Effector memory CD8-positive, alpha-beta T cell (primary cell): Measurements from ENCODE around the gene GGT6.

Experiments
- ATAC-seq: fragments of 150-1000 bp; cut with Tn5 transposase; replicated peaks from 2 replicates; pipeline ENCODE4 v1.10.0; 2021; ENCODE audit warnings: mild to moderate bottlenecking, moderate library complexity
- DNase-seq, 3 experiments: peaks; one replicate each; pipeline ENCODE4 v3.0.0; 2021
- H3K27ac Mint-ChIP-seq, 2 donors: one replicate each; pipeline ENCODE4 v1.8.0; 2022; ENCODE audit warnings: mild to moderate bottlenecking in 2 of 2, mixed read lengths in 2 of 2, moderate library complexity in 2 of 2
- H3K27me3 Mint-ChIP-seq, 2 donors: one replicate each; pipeline ENCODE4 v1.8.0; 2022; ENCODE audit warnings: mixed read lengths in 2 of 2
- H3K36me3 Mint-ChIP-seq: one replicate; pipeline ENCODE4 v1.8.0; 2022; ENCODE audit warnings: mild to moderate bottlenecking, moderate library complexity, mixed read lengths; ENCODE audit not compliant: insufficient read depth
- H3K4me1 Mint-ChIP-seq, 2 donors: one replicate each; pipeline ENCODE4 v1.8.0; 2022; ENCODE audit warnings: low read depth in 2 of 2, mixed read lengths in 2 of 2
- H3K4me3 Mint-ChIP-seq, 2 donors: one replicate each; pipeline ENCODE4 v1.8.0; 2022; ENCODE audit warnings: mild to moderate bottlenecking in 2 of 2, mixed read lengths in 2 of 2, moderate library complexity in 2 of 2
- H3K9me3 Mint-ChIP-seq, 2 donors: one replicate each; pipeline ENCODE4 v1.8.0; 2022; ENCODE audit warnings: mixed read lengths in 2 of 2

GGT6 gene

GRCh38 chr17:4509923-4510617 is 50.3 kb downstream of the GGT6 start:
- no peak overlapping the region for H3K27ac Mint-ChIP-seq
- DNase-seq: no peak
- peaks cover 0 to 17% of the 10 kb centered on the region in 2 donors for H3K27me3 Mint-ChIP-seq
- ATAC-seq: no peak
- H3K36me3 Mint-ChIP-seq: no peaks in the 10 kb centered on the region
- H3K4me3 Mint-ChIP-seq: peak overlapping the region in 1 of 2 donors; percentile 45
- H3K4me1 Mint-ChIP-seq: peaks cover 25 to 30% of the 10 kb centered on the region in 2 donors
- H3K9me3 Mint-ChIP-seq: no peaks in the 10 kb centered on the region

GRCh38 chr17:4509401-4509800 is 51.0 kb downstream of the GGT6 start:
- Mint-ChIP-seq H3K27me3 (peaks cover 0 to 24% of the 10 kb centered on the region in 2 donors), H3K4me1 (peaks cover 30 to 36% of the 10 kb centered on the region in 2 donors), H3K36me3 (no peaks in the 10 kb centered on the region), H3K4me3 (peak overlapping the region; percentile 45 to 60), H3K9me3 (no peaks in the 10 kb centered on the region), H3K27ac (peak overlapping the region; percentile 2 to 81)
- ATAC-seq (peak; percentile 75), DNase-seq (peak in 1 of 3 experiments; percentile 17)

- no peak for DNase-seq
- Mint-ChIP-seq H3K9me3 (no peaks in the 10 kb centered on the region), H3K27ac (peak overlapping the region in 1 of 2 donors; percentile 28), H3K4me3 (peak overlapping the region in 1 of 2 donors; percentile 60), H3K4me1 (peaks cover 38 to 39% of the 10 kb centered on the region in 2 donors), H3K36me3 (no peaks in the 10 kb centered on the region), H3K27me3 (peaks cover 0 to 36% of the 10 kb centered on the region in 2 donors)
- no peak for ATAC-seq
Measured at GRCh38 chr17:4508207-4508606, 52.2 kb downstream of the GGT6 start.

- peak overlapping the region in 1 of 2 donors; percentile 28 for H3K27ac Mint-ChIP-seq
- ATAC-seq: no peak
- H3K9me3 Mint-ChIP-seq: no peaks in the 10 kb centered on the region
- peaks cover 36 to 39% of the 10 kb centered on the region in 2 donors for H3K4me1 Mint-ChIP-seq
- H3K27me3 Mint-ChIP-seq: peaks cover 0 to 43% of the 10 kb centered on the region in 2 donors
- no peak overlapping the region for H3K4me3 Mint-ChIP-seq
- DNase-seq: no peak
- H3K36me3 Mint-ChIP-seq: no peaks in the 10 kb centered on the region
Measured at GRCh38 chr17:4507361-4508111, 52.8 kb downstream of the GGT6 start.
